Colon (tissue), 2 donors: ENCODE measurements around the gene DHX32.
"Not testable (repeated sequence)": the region's sequence is repeated elsewhere in the genome, so short reads cannot be mapped to it uniquely, and the experiment has no call there.

Experiments
- FAIRE-seq: peaks from 2 replicates; lab custom pipeline; 2012; peaks lifted over from hg19 to GRCh38; lab: Jason Lieb, UNC
- donor health status: control.
- donor health status: control.

Gene DHX32, protein sequence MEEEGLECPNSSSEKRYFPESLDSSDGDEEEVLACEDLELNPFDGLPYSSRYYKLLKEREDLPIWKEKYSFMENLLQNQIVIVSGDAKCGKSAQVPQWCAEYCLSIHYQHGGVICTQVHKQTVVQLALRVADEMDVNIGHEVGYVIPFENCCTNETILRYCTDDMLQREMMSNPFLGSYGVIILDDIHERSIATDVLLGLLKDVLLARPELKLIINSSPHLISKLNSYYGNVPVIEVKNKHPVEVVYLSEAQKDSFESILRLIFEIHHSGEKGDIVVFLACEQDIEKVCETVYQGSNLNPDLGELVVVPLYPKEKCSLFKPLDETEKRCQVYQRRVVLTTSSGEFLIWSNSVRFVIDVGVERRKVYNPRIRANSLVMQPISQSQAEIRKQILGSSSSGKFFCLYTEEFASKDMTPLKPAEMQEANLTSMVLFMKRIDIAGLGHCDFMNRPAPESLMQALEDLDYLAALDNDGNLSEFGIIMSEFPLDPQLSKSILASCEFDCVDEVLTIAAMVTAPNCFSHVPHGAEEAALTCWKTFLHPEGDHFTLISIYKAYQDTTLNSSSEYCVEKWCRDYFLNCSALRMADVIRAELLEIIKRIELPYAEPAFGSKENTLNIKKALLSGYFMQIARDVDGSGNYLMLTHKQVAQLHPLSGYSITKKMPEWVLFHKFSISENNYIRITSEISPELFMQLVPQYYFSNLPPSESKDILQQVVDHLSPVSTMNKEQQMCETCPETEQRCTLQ

DNA sequence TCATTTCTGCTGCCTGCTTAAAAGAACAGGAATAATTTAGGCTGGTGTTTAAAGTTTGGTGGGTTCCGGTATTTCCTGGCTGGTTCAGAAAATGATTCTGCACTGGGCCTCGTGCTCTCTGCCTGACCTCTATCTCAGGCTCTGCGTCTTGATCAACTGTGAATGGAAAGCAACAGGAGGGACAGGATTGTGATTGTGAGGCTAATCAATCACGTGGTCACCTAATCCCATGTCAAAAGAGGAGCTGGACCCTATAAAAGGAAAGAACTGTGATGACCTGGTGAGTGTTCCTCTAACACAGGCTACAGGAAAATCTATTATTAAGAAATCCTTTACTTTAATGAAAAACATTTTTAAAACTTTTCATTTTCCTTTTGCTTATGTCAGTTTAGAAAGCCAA lies at the start of gene DHX32:
Gene DHX32 (minus strand): TSS at position 101 of the 400 bp plus-strand sequence. CDS start 468 bp downstream, outside the sequence.
- FAIRE-seq, result no peak

DNA sequence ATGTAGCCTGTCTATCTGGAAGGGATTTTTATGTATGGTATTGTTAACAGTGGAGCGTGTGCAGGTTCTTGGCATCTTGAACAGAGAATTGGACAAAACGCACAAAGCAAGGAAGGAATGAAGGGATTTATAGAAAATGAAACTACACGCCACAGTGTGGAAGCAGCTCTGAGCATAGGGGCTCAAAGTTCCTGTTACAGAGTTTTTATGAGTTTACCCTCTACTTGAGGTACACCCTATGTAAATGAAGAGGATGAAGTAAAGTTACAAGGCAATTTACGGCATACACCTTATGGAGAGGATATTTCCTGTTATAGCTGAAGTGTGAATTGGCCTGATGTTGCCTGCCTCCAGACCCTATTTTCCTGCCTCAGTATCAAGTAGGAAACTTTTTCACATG lies 48.5 kb upstream of the DHX32 start:
- no peak for FAIRE-seq

GRCh38 chr10:125928928-125929585 lies 48.0 kb upstream of the DHX32 start:
- no peak for FAIRE-seq

- FAIRE-seq, result not testable (repeated sequence)
Measured at GRCh38 chr10:125927265-125927664, 46.2 kb upstream of the DHX32 start.

DNA sequence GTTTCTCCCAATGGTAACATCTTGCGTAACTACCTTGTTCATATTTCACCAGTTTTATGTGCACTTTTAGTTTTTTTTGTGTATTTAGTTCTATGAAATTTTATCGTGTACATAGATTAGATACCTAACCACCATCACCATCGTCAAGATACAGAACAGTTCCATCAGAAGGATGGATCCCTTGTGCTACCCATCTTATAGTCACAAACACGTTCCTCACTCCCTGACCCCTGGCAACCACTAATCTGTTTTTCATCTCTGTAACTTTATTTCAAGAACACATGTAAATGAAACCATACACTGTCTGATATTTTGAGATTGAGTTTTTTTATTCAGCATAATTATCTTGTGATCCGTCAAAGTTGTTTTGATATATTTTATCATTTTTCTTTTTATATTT lies 45.2 kb upstream of the DHX32 start:
- FAIRE-seq, result peak; percentile 88

GRCh38 chr10:125925262-125925834 lies 44.3 kb upstream of the DHX32 start:
- no peak for FAIRE-seq

DNA sequence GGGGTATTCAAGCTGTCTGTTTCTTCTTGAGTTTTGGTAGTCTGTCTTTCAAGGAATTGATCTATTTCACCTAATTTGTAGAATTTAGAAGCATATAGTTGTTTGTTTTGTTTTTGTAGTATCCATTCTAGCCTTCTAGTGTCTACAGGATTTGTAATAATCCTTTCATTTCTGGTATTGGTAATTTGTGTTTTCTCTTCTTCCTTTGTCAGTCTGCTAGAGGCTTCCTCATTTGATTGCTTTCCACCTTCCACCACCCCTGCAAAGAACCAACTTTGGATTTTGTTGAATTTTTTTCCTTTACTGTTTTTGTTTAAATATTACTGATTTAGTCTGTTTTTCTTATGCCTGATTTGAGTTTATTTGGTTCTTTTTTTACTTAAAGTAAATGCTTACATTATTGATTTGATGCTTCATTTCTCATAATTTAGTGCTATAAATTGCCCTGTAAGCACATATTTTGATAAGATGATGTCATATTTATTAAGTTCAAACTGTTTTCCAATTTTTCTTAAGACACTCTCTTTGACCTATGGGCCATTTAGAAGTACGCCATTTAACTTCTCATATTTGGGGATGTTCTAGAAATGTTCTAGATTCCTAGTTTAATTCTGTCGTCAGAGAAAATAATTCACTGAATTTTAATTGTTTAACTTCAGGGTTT lies 40.7 kb upstream of the DHX32 start:
- FAIRE-seq, result peak; percentile 68

- not testable (repeated sequence) for FAIRE-seq
Measured at GRCh38 chr10:125917704-125918361, 36.7 kb upstream of the DHX32 start.

DNA sequence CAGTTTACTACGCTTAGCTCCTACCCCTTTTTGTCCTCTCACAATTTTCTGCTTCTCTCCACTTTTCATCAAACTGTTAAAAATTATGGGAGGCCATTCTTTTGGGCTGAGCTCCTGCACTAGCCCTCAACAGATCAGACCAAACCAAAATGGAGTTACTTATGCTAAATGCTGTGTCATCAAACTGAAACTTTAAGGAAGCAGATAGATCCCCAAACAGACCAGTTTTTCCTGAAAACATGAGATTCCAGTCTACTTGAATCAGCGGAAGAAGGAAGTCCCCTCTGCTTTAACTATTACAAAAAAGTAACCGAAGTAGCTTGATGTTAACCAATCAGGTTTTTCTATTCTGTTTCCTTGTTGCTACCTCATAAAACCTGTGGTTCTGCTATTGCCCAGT lies 35.9 kb upstream of the DHX32 start:
- FAIRE-seq, result no peak

- FAIRE-seq, result not testable (repeated sequence)
Measured at GRCh38 chr10:125913277-125913676, 32.2 kb upstream of the DHX32 start.

DNA sequence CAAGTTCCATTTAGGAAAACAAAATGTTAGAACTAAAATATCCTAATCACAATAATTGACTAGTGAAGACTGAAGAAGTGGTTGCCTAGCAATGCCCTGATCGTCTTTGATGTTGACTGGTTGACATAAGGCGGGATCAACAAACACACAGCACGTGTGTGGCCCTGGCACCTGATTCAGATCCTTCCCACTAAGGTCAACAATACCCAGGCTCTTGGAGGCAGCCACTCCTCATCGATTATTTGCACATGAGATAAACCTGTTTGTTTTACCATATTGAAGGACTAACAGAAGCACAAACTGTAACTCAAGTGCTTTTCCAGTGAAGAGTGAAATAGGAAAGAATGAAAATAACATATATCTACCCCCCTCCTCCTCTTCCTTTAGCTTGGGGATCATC lies 30.9 kb upstream of the DHX32 start:
- no peak for FAIRE-seq

DNA sequence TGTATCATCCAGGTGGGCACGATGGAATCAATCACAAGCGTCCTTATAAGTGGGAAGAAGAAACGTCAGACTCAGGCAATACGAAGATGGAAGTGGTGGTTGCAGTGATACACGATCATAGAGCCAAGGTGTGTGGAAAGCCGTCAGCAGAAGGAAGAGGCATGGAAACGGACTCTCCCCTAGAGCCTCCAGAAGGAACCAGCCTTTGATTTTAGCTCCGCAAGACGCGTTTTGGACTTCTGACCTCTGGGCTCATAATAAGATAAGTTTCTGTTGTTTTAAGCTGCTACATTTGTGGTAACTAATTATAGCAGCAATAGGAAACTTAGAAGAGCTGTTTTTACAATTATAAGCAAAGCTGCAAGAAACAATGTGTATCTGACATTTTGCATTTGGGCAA lies 30.1 kb upstream of the DHX32 start:
- FAIRE-seq, result no peak

DNA sequence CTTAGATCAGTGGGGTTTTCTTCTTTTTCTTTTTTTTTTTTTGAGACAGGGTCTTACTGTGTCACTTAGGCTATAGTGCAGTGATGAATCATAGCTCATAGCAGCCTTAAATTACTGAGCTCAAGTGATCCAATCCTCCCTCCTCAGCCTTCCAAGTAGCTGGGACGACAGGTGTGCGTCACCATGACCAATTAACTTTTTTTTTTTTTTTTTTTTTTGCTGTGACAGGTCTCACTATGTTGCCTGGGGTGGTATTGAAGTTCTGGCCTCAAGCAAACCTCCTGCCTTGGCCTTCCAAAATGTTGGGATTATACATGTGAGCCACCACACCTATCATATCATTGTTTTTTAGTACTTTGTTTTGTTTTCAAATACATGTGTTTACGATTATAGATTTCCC lies 28.4 kb upstream of the DHX32 start:
- not testable (repeated sequence) for FAIRE-seq

GRCh38 chr10:125908813-125909212 lies 27.7 kb upstream of the DHX32 start:
- not testable (repeated sequence) for FAIRE-seq

- FAIRE-seq, result not testable (repeated sequence)
Measured at GRCh38 chr10:125907598-125907997, 26.5 kb upstream of the DHX32 start.

DNA sequence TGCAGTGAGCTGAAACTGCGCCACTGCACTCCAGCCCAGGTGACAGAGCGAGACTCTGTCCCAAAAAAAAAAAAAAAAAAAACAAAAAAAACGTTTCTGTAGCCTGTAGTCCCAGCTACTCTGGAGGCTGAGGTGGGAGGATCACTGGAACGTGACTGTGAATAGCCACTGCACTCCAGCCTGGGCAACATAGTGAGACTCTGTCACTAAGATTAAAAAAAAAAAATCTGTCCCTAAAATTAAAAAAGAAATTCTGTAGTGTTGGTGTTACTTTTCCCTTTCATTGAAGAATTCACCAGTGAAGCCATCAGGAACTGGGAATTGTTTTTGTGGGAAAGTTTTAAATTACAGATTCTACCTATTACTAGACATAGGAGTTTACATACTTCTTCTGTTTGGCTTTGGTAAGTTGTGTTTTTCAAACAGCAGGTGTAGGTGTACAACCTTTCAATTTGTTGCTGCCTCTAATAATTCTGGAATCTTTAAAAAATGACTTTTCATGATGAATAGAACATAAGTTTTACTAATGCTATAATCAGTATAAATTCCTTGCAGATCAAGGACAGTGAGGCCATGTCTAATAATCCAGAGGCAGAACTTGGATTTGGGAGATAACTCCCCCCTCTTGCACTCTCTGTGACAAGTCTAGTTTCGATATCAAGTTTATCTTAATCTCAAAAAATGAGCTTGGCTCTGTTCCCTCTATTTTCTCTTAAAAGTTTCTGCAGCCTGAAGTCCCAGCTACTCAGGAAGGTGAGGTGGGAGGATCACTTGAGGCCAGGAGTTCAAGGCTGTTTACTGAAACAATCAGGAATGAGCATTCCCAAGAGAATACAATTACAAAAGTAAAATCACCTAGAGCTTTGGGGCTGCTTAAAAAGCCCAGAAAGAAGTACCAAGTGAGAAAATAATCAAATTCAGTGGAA lies 24.2 kb upstream of the DHX32 start:
- not testable (repeated sequence) for FAIRE-seq

- not testable (repeated sequence) for FAIRE-seq
Measured at GRCh38 chr10:125903135-125903640, 22.1 kb upstream of the DHX32 start.

GRCh38 chr10:125900963-125901362 lies 19.9 kb upstream of the DHX32 start:
- not testable (repeated sequence) for FAIRE-seq

GRCh38 chr10:125897317-125897716 lies 16.2 kb upstream of the DHX32 start:
- FAIRE-seq, result not testable (repeated sequence)
